HFFc6 (cell line): Measurements from ENCODE around the gene DSTYK. TPM values are rescaled to one million over a fixed set of nuclear protein-coding genes. Genes with fewer than 3 reads are reported as not detected.

Experiments
- DNase-seq: peaks from one replicate; pipeline ENCODE4 v3.0.0-alpha.2; 2018
- H3K27ac Mint-ChIP-seq: 2 replicates; pipeline ENCODE4 v1.8.0; 2020; ENCODE audit warnings: mild to moderate bottlenecking, mixed read lengths
- H3K27me3 Mint-ChIP-seq: 2 replicates; pipeline ENCODE4 v1.8.0; 2021; ENCODE audit warnings: mild to moderate bottlenecking, moderate library complexity, mixed read lengths; ENCODE audit not compliant: insufficient read depth
- H3K36me3 Mint-ChIP-seq: 2 replicates; pipeline ENCODE4 v1.8.0; 2021; ENCODE audit warnings: low read depth, mixed read lengths
- H3K4me1 Mint-ChIP-seq: 2 replicates; pipeline ENCODE4 v1.8.0; 2020; ENCODE audit warnings: low read depth, mixed read lengths
- H3K4me3 Mint-ChIP-seq: 2 replicates; pipeline ENCODE4 v1.8.0; 2020; ENCODE audit warnings: mild to moderate bottlenecking, moderate library complexity, mixed read lengths
- H3K9me3 Mint-ChIP-seq: 2 replicates; pipeline ENCODE4 v1.8.0; 2020; ENCODE audit warnings: mild to moderate bottlenecking, mixed read lengths
- total RNA-seq, 6 experiments: library from RNA; stranded (reverse); fragmentation: NEBNext Ultra II Directional; extraction: Animal tissue kit (Norgen Biotek cat#: 25700); gene quantifications; 2 replicates in 1 of 6; 3 replicates in 5 of 6; pipeline ENCODE4 v1.2.3, GENCODE V29; 2021
- TF ChIP-seq, protein P1 (sequence below): fragments of 200-600 bp; sonication (generic); IDR thresholded peaks from 2 replicates; pipeline ENCODE4 v1.5.0; 2021; ENCODE audit warnings: antibody characterized with exemption, mild to moderate bottlenecking

The DSTYK gene
- total RNA-seq, 6 experiments from 2014 or later: 13.1 to 17.5 (median 13.9) TPM

DNA sequence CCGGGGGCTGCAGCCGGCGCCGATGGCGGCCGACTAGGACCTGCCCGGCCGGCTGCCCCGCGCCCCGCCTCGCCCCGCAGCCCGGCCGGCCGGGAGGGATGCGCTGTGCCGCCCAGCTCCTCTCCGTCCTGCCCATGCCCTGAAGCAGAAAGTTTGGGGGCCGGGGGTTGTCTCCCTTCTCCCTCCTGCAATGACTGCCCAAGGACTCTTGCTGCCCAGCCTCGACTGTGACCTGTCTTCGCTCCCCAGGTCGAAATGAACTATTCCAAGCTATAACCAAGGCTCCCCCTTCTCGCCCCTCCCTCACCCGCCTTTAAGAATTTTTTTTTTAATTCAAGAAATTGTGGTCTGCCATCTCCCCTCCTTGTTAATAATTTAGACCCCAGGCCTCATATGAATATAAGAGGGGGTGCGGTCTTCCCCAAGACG lies 16.6 kb upstream of the DSTYK start:
- no peaks in the 10 kb centered on the region for H3K36me3 Mint-ChIP-seq
- no peak for DNase-seq
- TF ChIP-seq, protein P1, sequence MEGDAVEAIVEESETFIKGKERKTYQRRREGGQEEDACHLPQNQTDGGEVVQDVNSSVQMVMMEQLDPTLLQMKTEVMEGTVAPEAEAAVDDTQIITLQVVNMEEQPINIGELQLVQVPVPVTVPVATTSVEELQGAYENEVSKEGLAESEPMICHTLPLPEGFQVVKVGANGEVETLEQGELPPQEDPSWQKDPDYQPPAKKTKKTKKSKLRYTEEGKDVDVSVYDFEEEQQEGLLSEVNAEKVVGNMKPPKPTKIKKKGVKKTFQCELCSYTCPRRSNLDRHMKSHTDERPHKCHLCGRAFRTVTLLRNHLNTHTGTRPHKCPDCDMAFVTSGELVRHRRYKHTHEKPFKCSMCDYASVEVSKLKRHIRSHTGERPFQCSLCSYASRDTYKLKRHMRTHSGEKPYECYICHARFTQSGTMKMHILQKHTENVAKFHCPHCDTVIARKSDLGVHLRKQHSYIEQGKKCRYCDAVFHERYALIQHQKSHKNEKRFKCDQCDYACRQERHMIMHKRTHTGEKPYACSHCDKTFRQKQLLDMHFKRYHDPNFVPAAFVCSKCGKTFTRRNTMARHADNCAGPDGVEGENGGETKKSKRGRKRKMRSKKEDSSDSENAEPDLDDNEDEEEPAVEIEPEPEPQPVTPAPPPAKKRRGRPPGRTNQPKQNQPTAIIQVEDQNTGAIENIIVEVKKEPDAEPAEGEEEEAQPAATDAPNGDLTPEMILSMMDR: no peak

DNA sequence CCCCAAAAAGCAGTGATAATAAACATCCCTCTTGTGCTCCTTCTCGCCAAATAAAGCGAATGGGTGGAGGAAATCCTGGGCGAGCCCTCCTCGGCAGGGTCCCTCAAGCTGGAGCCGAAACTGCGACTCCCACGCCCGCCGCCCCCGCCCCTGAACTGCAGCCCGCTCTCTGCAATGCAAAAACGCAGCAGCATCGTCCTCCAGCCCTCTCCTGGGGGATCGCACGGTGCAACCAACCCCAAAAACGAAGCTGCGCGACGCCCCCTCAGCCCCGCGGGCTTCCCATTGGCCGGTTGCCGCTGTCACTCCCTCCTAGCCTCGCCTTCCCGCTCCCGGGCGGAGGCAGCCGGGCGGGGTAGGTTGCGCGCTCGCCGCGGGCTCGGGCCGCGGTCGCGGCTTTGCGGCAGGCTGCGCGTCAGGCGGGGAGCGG lies 16.1 kb upstream of the DSTYK start, which contains the start of gene TMCC2:
TSS of gene TMCC2 (plus strand) at position 363 of the 430 bp plus-strand sequence. CDS start 619 bp downstream, outside the sequence.
- Mint-ChIP-seq H3K4me1 (peaks cover 33% of the 10 kb centered on the region), H3K27ac (peak within 1 kb of the TSS; percentile 81), H3K4me3 (peak within 1 kb of the TSS; percentile 90), H3K9me3 (no peaks in the 10 kb centered on the region), H3K36me3 (no peaks in the 10 kb centered on the region), H3K27me3 (peaks cover 6% of the 10 kb centered on the region)
- TF ChIP-seq, protein P1: no peak
- DNase-seq: peak; percentile 82

More for the DNA sequence above, 16.6 kb upstream of the DSTYK start:
- H3K4me1 Mint-ChIP-seq: peaks cover 33% of the 10 kb centered on the region
- H3K9me3 Mint-ChIP-seq: no peaks in the 10 kb centered on the region
- H3K27me3 Mint-ChIP-seq: peaks cover 6% of the 10 kb centered on the region
- H3K27ac Mint-ChIP-seq: no peak overlapping the region; the same call in 1 of the 2 replicates
- H3K4me3 Mint-ChIP-seq: peak overlapping the region; percentile 87

DNA sequence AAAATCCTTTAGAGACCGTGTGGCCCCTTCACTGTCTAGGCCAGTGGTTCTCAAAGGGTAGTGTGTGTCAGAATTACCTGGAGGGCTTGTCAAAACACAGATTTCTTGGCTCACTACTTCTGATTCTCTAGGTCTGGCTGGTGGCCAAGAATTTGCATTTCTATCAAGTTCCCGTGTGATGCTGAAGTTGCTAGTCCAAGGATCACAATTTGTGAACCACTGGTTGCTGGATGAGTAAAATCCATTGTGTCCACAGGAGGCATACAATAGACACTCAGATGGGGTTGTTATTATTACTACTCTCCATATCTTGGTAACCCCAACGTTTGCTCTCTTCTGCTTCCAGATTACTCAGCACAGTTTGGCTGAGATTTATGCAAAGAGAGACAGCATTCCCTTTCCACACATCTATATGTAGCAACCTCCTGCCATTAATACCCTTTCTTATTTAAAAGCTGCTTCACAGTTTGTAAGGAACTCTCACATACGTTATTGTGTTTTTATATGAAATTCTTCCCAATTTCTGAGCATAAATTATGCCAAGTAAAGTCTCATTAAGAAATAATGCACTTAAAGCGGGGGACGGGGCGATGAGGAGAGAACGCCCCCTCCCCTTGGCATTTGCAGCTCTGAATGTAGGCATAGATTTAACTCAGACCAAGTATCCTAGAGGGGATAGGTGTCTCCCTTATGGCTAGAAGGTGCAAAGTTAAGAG lies 15.5 kb upstream of the DSTYK start:
- TF ChIP-seq, protein P1: 0 out of 2 replicates have a peak, but pooled peaks have one; percentile 15
- Mint-ChIP-seq H3K27ac (peak overlapping the region; percentile 81), H3K4me1 (peaks cover 33% of the 10 kb centered on the region), H3K36me3 (no peaks in the 10 kb centered on the region), H3K4me3 (peak overlapping the region; percentile 90), H3K9me3 (no peaks in the 10 kb centered on the region), H3K27me3 (peaks cover 5% of the 10 kb centered on the region)
- DNase-seq: peak; percentile 73

DNA sequence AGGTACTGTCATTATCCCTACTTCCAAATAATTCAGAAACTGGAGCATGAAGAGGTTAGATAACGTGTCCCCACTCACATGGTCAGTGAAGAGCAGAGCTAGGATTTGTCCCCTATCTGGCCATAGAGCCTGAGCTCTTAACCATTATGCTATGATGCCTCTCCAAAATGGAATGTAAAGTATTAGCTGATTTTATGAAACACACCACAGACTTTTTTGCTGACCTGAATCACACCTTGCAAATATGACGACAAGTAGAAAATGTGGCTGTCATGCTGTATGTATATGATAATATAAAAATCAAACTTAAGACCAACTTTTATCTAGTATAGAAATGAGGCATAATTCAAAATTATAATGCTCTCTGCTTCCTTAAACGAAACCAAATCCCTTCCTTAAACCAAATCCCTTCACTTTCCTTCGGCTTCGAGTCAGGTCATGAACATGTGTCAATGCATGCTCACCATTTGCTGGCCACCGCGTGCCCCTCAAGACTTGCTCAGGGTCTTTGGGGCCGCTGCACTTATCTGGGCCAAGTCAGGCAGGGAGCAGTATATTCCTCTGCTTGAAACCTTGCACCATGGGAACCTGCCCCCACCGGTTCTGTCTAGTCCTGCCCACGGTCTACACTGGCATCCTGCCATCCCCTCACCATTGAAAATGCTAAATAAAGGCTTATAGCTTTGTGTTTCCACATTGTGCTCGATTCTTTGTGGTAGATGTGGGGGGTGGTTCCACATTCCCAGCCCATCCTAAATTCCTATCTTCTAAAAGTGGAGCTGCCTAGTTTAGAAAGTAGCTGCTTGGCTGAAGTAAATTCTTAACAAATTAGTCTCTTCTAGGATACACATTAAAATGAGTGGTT lies 14.6 kb upstream of the DSTYK start:
- Mint-ChIP-seq H3K36me3 (no peaks in the 10 kb centered on the region), H3K4me1 (peaks cover 33% of the 10 kb centered on the region), H3K27me3 (peaks cover 3% of the 10 kb centered on the region), H3K9me3 (no peaks in the 10 kb centered on the region), H3K27ac (peak overlapping the region; percentile 81), H3K4me3 (peak overlapping the region; percentile 90)
- TF ChIP-seq, protein P1: no peak
- DNase-seq: peak; percentile 53

DNA sequence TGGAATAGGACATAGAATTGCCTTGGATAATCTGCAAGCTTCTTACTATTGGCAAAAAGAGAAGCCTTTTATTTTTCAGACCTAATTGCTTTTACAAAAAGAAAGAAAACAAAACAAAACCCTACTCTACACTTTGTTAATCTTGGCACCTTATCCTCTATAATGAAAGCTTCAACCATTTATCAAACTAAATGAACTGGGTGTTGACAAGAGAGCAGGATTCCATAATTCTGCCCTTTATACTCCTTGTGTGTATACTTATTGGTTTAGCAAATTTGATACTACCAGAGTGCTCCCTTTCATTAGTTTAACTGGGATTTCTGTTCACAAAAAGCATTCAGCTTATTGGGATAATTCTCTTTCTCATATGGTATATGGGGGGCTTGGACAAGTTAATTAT lies 13.2 kb upstream of the DSTYK start:
- no peak overlapping the region for H3K4me3 Mint-ChIP-seq

More for the DNA sequence above, 13.2 kb upstream of the DSTYK start:
- TF ChIP-seq, protein P1: no peak
- Mint-ChIP-seq H3K4me1 (peaks cover 33% of the 10 kb centered on the region), H3K27ac (no peak overlapping the region), H3K9me3 (no peaks in the 10 kb centered on the region), H3K36me3 (no peaks in the 10 kb centered on the region), H3K27me3 (peaks cover 3% of the 10 kb centered on the region)
- DNase-seq: no peak
